Measurements from ENCODE around the gene CIAO2B. TPM values are rescaled to one million over a fixed set of nuclear protein-coding genes. Genes with fewer than 3 reads are reported as not detected.

CIAO2B gene
- polyA plus RNA-seq, 1 donor (not counting 4 experiments of a cell fraction or from before 2014, with no cell fraction given), result 105 TPM

- dilution Hi-C loops (cut with MboI; ENCODE audit: extremely low pct_ligation_motif_present, low sequenced_read_pairs), result no loop called here
- H3K27ac ChIP-seq (ENCODE audit: control insufficient read depth, insufficient read depth, low read length), result no peak overlapping the region
These were observed 16.5 kb downstream of the CIAO2B start for GRCh38 chr16:66917741-66918140.

GRCh38 chr16:66916518-66916917, 17.7 kb downstream of the CIAO2B start:
- DNase-seq (ENCODE audit: low read depth, low spot score) (no peak), FAIRE-seq (no peak)
- dilution Hi-C loops (cut with MboI; ENCODE audit: extremely low pct_ligation_motif_present, low sequenced_read_pairs), result no loop called here
- Histone ChIP-seq H3K27me3 (ENCODE audit: control insufficient read depth, extremely low read depth, insufficient read depth, low read length) (peaks cover 8% of the 10 kb centered on the region), H3K4me1 (ENCODE audit: control insufficient read depth, extremely low read depth, insufficient read depth, low read length) (peaks cover 5% of the 10 kb centered on the region), H3K9ac (ENCODE audit: control insufficient read depth, extremely low read depth, insufficient read depth, low read length) (no peak overlapping the region), H3K4me2 (ENCODE audit: control insufficient read depth, extremely low read depth, insufficient read depth, low read depth, low read length) (no peak overlapping the region), H3K27ac (ENCODE audit: control insufficient read depth, insufficient read depth, low read length) (no peak overlapping the region), H4K20me1 (ENCODE audit: control insufficient read depth, extremely low read depth, insufficient read depth, low read length) (no peaks in the 10 kb centered on the region), H3K9me1 (ENCODE audit: control insufficient read depth, extremely low read depth, insufficient read depth, low read length) (no peaks in the 10 kb centered on the region), H2AFZ (ENCODE audit: control insufficient read depth, low read length) (no peak overlapping the region), H3K36me3 (ENCODE audit: control insufficient read depth in 2 of 2, extremely low read depth in 1 of 2, insufficient read depth in 2 of 2, low read length in 2 of 2) (no peaks in the 10 kb centered on the region), H3K9me3 (ENCODE audit: control insufficient read depth, low read depth, low read length) (no peaks in the 10 kb centered on the region), H3K4me3 (ENCODE audit: control insufficient read depth in 2 of 3, extremely low read depth in 1 of 3, insufficient read depth in 2 of 3, low read depth in 1 of 3, low read length in 3 of 3) (no peak overlapping the region), H3K79me2 (ENCODE audit: control insufficient read depth, insufficient read depth, low read length) (no peaks in the 10 kb centered on the region)
- TF ChIP-seq EZH2 (IDR thresholded peaks at IDR 0.05; ENCODE audit: low read length) (no peak), CTCF (optimal IDR thresholded peaks at IDR 0.05 in 1 of 3, IDR thresholded peaks at IDR 0.05 in 1 of 3, conservative IDR thresholded peaks at IDR 0.05 in 1 of 3; ENCODE audit: extremely low read depth in 1 of 3, insufficient read depth in 2 of 3, low read length in 3 of 3) (no peak)

More at GRCh38 chr16:66917741-66918140, 16.5 kb downstream of the CIAO2B start:
- no peak overlapping the region for H3K4me2 ChIP-seq (ENCODE audit: control insufficient read depth, extremely low read depth, insufficient read depth, low read depth, low read length)
- no peaks in the 10 kb centered on the region for H3K79me2 ChIP-seq (ENCODE audit: control insufficient read depth, insufficient read depth, low read length)
- FAIRE-seq (no peak), DNase-seq (ENCODE audit: low read depth, low spot score) (no peak)
- H4K20me1 ChIP-seq (ENCODE audit: control insufficient read depth, extremely low read depth, insufficient read depth, low read length), result no peaks in the 10 kb centered on the region
- no peak overlapping the region for H3K4me3 ChIP-seq (ENCODE audit: control insufficient read depth in 2 of 3, extremely low read depth in 1 of 3, insufficient read depth in 2 of 3, low read depth in 1 of 3, low read length in 3 of 3)
- peaks cover 13% of the 10 kb centered on the region for H3K27me3 ChIP-seq (ENCODE audit: control insufficient read depth, extremely low read depth, insufficient read depth, low read length)
- no peaks in the 10 kb centered on the region for H3K9me3 ChIP-seq (ENCODE audit: control insufficient read depth, low read depth, low read length)
- no peak overlapping the region for H3K9ac ChIP-seq (ENCODE audit: control insufficient read depth, extremely low read depth, insufficient read depth, low read length)
- no peaks in the 10 kb centered on the region for H3K9me1 ChIP-seq (ENCODE audit: control insufficient read depth, extremely low read depth, insufficient read depth, low read length)
- TF ChIP-seq CTCF (optimal IDR thresholded peaks at IDR 0.05 in 1 of 3, IDR thresholded peaks at IDR 0.05 in 1 of 3, conservative IDR thresholded peaks at IDR 0.05 in 1 of 3; ENCODE audit: extremely low read depth in 1 of 3, insufficient read depth in 2 of 3, low read length in 3 of 3), result no peak
- no peak for TF ChIP-seq EZH2 (IDR thresholded peaks at IDR 0.05; ENCODE audit: low read length)
- no peaks in the 10 kb centered on the region for H3K36me3 ChIP-seq (ENCODE audit: control insufficient read depth in 2 of 2, extremely low read depth in 1 of 2, insufficient read depth in 2 of 2, low read length in 2 of 2)
- H2AFZ ChIP-seq (ENCODE audit: control insufficient read depth, low read length), result no peak overlapping the region
- H3K4me1 ChIP-seq (ENCODE audit: control insufficient read depth, extremely low read depth, insufficient read depth, low read length), result peaks cover 3% of the 10 kb centered on the region

Data from keratinocyte (primary cell).